Memory B cell (primary cell): ENCODE results near the gene MRPL52.
A peak's percentile ranks its signal among the peaks of the same experiment; 100 is the strongest.

Experiments used
- ATAC-seq: fragments of 150-1000 bp; cut with Tn5 transposase; 2 replicates; pipeline ENCODE4 v1.10.0; 2021; ENCODE audit warnings: low read depth, mild to moderate bottlenecking, moderate library complexity
- DNase-seq, 2 donors: peaks; one replicate each; pipeline ENCODE4 v3.0.0; 2022; ENCODE audit warnings: low spot score in 2 of 2
- H3K27ac Mint-ChIP-seq: one replicate; pipeline ENCODE4 v1.8.0; 2022; ENCODE audit warnings: mild to moderate bottlenecking, moderate library complexity, mixed read lengths
- H3K27me3 Mint-ChIP-seq: one replicate; pipeline ENCODE4 v1.8.0; 2022; ENCODE audit warnings: mixed read lengths
- H3K36me3 Mint-ChIP-seq: one replicate; pipeline ENCODE4 v1.8.0; 2022; ENCODE audit warnings: mild to moderate bottlenecking, mixed read lengths
- H3K4me1 Mint-ChIP-seq: one replicate; pipeline ENCODE4 v1.8.0; 2022; ENCODE audit warnings: mixed read lengths
- H3K4me3 Mint-ChIP-seq: one replicate; pipeline ENCODE4 v1.8.0; 2022; ENCODE audit warnings: mild to moderate bottlenecking, moderate library complexity, mixed read lengths
- H3K9me3 Mint-ChIP-seq: one replicate; pipeline ENCODE4 v1.8.0; 2022; ENCODE audit warnings: mixed read lengths

MRPL52 gene

DNA sequence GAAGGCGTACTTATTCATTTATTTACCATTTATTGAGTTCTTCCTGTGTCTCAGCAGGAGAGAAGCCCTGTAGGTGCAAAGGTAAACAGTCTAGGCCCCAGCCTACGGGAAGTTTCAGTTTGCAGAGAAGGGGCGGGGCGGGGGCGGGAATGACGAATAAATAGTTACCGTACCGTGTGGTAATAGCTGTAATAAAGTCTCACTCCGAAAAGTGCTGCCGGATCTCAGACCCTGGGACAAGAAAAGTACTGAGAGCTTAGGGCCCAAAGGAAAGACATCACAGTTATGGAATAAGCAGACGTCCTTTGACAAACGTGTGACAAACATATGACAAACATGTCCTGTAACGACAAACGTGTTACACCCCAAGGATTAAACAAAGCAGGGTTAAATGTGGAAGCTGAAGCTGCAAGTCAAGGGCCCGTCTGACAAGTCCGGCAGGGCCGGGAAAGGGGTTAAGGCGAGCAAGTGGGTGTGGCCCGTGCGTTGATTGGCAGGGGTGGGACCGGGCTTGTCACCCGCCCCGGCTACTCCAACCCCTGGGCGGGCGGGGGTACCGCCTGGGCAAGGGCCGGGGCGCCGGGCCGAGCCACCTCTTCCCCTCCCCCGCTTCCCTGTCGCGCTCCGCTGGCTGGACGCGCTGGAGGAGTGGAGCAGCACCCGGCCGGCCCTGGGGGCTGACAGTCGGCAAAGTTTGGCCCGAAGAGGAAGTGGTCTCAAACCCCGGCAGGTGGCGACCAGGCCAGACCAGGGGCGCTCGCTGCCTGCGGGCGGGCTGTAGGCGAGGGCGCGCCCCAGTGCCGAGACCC, 41.7 kb downstream of the MRPL52 start, which contains the start of gene LRP10:
Gene LRP10 (plus strand): TSS at position 517 of the 809 bp plus-strand sequence. CDS start 564 bp downstream, outside the sequence.
- ATAC-seq (peak; percentile 80), DNase-seq (peak; percentile 73 to 78)

DNA sequence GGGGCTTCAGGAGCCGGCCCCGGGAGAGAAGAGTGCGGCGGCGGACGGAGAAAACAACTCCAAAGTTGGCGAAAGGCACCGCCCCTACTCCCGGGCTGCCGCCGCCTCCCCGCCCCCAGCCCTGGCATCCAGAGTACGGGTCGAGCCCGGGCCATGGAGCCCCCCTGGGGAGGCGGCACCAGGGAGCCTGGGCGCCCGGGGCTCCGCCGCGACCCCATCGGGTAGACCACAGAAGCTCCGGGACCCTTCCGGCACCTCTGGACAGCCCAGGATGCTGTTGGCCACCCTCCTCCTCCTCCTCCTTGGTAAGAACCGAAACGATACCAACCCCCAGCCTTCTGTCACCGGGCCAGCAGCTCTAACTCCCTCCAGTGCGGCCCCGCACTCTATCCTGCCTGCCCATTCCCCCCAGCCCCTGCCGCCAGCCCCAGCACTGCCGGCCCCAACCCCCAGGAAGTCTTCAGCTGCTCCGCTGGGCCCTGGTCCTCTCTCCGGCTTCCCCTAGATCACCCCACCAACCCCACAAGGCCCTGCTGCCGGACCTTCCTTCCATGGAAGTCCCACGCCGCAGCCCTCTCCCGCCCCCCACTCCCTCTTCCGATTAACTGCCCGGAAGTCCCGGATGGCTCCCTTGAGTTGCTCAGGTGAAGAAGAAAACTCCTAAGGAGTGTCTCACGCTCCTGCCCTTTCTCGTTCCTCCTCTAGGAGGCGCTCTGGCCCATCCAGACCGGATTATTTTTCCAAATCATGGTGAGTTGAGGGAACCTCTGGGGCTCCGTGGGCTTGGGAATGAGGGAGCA, 42.5 kb downstream of the MRPL52 start:
- Mint-ChIP-seq H3K4me3 (peak overlapping the region; percentile 92), H3K9me3 (no peaks in the 10 kb centered on the region), H3K27me3 (no peaks in the 10 kb centered on the region), H3K4me1 (peaks cover 13% of the 10 kb centered on the region), H3K36me3 (peaks cover 5% of the 10 kb centered on the region), H3K27ac (peak overlapping the region; percentile 81)
- peak; percentile 22 for ATAC-seq
- peak; percentile 68 to 78 for DNase-seq

More for the DNA sequence above, 41.7 kb downstream of the MRPL52 start, which contains the start of gene LRP10:
- Mint-ChIP-seq H3K27me3 (no peaks in the 10 kb centered on the region), H3K4me3 (peak within 1 kb of the TSS; percentile 92), H3K36me3 (peaks cover 4% of the 10 kb centered on the region), H3K27ac (peak within 1 kb of the TSS; percentile 96), H3K9me3 (no peaks in the 10 kb centered on the region), H3K4me1 (peaks cover 13% of the 10 kb centered on the region)

DNA sequence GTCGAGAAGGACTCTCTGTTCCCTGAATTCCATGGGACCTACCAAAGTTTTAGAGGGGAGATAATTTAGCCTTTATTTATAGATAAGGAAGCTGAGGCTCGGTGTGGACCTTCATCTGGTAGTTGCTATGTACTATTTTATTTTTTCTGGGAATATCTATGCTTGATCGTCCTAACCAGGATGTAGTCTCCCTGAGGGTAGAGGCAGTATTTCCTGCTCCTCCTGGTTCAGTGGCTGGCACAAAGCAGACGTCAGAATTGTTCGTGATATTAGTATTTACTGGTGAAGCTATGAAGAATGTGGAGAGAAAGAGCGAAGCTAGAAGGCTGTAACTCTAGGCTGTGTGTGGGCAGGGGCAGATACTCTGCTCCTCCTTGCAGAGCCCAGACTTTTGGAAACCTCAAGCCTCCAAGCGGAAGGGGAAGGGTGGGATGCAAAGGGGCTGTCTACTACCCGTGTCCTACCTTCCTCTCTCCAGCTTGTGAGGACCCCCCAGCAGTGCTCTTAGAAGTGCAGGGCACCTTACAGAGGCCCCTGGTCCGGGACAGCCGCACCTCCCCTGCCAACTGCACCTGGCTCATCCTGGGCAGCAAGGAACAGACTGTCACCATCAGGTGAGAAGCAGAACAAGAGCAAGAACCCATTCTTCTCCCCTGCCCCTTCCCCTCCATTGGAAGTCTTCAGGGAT, 43.3 kb downstream of the MRPL52 start:
- H3K36me3 Mint-ChIP-seq: peaks cover 6% of the 10 kb centered on the region
- H3K27ac Mint-ChIP-seq: peak overlapping the region; percentile 81

DNA sequence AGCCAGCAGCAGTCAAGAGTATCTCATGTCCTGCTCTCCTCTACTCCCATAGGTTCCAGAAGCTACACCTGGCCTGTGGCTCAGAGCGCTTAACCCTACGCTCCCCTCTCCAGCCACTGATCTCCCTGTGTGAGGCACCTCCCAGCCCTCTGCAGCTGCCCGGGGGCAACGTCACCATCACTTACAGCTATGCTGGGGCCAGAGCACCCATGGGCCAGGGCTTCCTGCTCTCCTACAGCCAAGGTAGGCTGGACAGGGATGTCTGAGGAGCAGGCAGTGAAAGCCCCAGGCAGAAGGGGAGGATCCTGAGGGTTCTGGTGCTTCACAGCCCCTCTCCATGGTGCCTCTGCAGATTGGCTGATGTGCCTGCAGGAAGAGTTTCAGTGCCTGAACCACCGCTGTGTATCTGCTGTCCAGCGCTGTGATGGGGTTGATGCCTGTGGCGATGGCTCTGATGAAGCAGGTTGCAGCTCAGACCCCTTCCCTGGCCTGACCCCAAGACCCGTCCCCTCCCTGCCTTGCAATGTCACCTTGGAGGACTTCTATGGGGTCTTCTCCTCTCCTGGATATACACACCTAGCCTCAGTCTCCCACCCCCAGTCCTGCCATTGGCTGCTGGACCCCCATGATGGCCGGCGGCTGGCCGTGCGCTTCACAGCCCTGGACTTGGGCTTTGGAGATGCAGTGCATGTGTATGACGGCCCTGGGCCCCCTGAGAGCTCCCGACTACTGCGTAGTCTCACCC, 45.5 kb downstream of the MRPL52 start:
- DNase-seq: no peak
- Mint-ChIP-seq H3K36me3 (peaks cover 20% of the 10 kb centered on the region), H3K4me1 (peaks cover 15% of the 10 kb centered on the region), H3K27me3 (no peaks in the 10 kb centered on the region), H3K27ac (no peak overlapping the region), H3K9me3 (no peaks in the 10 kb centered on the region), H3K4me3 (no peak overlapping the region)
- no peak for ATAC-seq

More for the DNA sequence above, 43.3 kb downstream of the MRPL52 start:
- ATAC-seq: no peak
- H3K9me3 Mint-ChIP-seq: no peaks in the 10 kb centered on the region
- peak overlapping the region; percentile 92 for H3K4me3 Mint-ChIP-seq
- peaks cover 13% of the 10 kb centered on the region for H3K4me1 Mint-ChIP-seq
- no peak for DNase-seq
- no peaks in the 10 kb centered on the region for H3K27me3 Mint-ChIP-seq

DNA sequence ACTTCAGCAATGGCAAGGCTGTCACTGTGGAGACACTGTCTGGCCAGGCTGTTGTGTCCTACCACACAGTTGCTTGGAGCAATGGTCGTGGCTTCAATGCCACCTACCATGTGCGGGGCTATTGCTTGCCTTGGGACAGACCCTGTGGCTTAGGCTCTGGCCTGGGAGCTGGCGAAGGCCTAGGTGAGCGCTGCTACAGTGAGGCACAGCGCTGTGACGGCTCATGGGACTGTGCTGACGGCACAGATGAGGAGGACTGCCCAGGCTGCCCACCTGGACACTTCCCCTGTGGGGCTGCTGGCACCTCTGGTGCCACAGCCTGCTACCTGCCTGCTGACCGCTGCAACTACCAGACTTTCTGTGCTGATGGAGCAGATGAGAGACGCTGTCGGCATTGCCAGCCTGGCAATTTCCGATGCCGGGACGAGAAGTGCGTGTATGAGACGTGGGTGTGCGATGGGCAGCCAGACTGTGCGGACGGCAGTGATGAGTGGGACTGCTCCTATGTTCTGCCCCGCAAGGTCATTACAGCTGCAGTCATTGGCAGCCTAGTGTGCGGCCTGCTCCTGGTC, 46.1 kb downstream of the MRPL52 start:
- Mint-ChIP-seq H3K27me3 (no peaks in the 10 kb centered on the region), H3K9me3 (no peaks in the 10 kb centered on the region), H3K4me1 (peaks cover 14% of the 10 kb centered on the region), H3K36me3 (peaks cover 20% of the 10 kb centered on the region), H3K4me3 (no peak overlapping the region), H3K27ac (no peak overlapping the region)
- no peak for ATAC-seq
- DNase-seq: no peak

DNA sequence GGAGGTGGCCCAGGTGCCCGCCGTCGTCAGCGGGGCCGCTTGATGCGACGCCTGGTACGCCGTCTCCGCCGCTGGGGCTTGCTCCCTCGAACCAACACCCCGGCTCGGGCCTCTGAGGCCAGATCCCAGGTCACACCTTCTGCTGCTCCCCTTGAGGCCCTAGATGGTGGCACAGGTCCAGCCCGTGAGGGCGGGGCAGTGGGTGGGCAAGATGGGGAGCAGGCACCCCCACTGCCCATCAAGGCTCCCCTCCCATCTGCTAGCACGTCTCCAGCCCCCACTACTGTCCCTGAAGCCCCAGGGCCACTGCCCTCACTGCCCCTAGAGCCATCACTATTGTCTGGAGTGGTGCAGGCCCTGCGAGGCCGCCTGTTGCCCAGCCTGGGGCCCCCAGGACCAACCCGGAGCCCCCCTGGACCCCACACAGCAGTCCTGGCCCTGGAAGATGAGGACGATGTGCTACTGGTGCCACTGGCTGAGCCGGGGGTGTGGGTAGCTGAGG, 47.4 kb downstream of the MRPL52 start:
- Mint-ChIP-seq H3K4me3 (no peak overlapping the region), H3K4me1 (peaks cover 16% of the 10 kb centered on the region), H3K27me3 (no peaks in the 10 kb centered on the region), H3K27ac (no peak overlapping the region), H3K36me3 (peaks cover 20% of the 10 kb centered on the region), H3K9me3 (no peaks in the 10 kb centered on the region)
- ATAC-seq: no peak
- DNase-seq: no peak

DNA sequence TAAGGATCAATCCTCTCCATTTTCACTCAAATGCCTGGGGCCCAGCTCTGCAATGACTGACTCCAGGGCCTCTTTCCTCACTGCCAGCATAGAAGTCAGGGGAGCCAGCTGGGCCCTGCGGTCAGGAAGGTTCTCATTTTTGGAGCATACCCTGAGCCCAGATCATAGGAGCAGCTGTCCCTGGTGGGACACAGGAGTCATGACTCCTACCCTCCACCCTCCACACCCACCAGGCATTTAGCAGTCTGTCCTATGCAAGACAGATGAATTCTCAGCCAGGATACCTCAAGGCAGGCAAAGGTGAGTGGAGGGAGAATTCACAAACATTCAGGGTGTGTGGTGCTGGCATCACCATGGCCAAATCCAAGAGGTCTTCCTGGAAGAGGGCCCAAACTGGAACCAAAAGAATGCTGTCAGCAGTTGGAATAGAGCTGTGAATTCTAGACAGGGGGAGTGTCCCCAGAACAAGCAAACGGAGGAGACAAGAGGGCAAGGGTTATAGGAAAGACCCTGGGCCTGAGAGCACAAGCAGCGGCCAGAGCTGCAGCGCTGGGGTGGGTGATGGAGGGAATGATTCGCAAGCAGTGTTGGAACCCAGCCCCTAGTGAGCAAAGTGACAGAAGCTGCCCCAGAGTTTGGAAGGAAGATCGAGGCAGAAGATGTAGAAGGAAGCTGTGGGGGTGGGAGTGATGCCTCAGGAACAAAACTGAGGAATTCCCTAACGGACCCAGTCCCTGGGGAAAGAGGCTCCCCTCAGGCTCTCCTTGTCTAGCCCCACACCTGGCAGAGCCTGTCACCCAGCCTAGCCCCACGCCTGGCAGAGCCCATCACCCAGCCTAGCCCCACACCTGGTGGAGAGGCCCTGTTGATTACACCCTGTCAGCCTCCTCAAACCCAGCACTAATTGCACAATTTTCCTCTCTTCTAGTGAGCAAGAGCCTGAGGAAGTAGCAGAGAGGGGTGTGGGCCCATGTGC, 48.9 kb downstream of the MRPL52 start:
- Mint-ChIP-seq H3K4me1 (peaks cover 18% of the 10 kb centered on the region), H3K9me3 (no peaks in the 10 kb centered on the region), H3K4me3 (no peak overlapping the region), H3K27ac (peak overlapping the region; percentile 11), H3K36me3 (peaks cover 19% of the 10 kb centered on the region), H3K27me3 (no peaks in the 10 kb centered on the region)
- ATAC-seq (no peak), DNase-seq (no peak)

DNA sequence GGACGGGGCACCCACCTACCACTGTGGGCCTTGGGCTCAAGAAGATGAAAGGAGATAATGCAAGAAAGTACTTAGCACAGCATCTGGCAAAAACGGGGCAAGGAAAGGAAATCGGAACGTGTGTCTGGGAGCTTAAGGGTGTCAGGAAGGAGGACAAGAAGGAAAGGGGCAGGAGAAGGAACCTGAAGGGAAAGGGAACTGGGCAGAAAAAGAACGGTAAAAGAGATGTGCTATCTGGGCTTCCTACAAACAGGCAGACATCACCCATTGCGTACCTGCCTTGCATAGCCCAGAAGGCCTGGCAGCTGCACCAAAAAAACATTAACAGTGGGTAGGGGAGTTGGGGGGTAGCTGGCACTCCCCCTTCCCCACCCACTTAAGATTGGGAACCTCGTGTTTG, 52.4 kb downstream of the MRPL52 start:
- Mint-ChIP-seq H3K36me3 (peaks cover 16% of the 10 kb centered on the region), H3K4me1 (peaks cover 32% of the 10 kb centered on the region), H3K4me3 (no peak overlapping the region), H3K27me3 (no peaks in the 10 kb centered on the region), H3K27ac (peak overlapping the region; percentile 19), H3K9me3 (no peaks in the 10 kb centered on the region)
- no peak for DNase-seq
- ATAC-seq: no peak

DNA sequence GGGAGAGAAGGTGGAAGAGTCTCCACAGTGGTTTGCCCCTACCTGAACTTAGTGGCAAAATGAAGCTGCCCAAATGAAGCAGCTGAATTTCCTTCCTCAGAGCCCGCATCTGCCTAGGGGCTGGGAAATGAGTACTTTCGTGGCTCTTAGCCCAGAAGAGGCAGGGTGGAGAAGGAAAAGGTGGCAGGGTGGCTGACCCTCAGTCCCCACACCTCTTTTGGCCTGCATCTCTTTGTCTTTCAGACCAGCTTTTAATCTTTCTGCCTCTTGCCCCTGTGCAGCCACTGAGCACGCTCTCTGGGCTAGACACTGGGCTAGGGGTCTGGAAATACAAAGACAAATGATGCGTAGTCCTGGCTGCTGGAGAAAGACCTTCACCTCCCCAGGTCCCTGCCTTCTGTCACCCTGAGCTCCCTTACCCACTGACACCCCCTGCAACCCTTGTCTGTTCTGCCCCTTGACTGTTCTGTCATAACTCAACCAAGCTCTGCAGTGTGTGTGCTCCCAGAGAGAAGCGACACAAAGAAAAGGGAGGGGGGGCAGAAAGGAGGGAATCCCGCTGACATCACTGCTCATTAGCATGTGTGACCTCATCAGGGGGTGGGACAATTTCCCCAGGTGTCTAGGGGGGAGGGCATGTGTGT, 53.0 kb downstream of the MRPL52 start:
- Mint-ChIP-seq H3K27me3 (no peaks in the 10 kb centered on the region), H3K27ac (no peak overlapping the region), H3K4me3 (no peak overlapping the region), H3K9me3 (no peaks in the 10 kb centered on the region), H3K4me1 (peaks cover 35% of the 10 kb centered on the region), H3K36me3 (peaks cover 14% of the 10 kb centered on the region)
- ATAC-seq (peak; percentile 18), DNase-seq (peak in 1 of 2 donors; percentile 36)

DNA sequence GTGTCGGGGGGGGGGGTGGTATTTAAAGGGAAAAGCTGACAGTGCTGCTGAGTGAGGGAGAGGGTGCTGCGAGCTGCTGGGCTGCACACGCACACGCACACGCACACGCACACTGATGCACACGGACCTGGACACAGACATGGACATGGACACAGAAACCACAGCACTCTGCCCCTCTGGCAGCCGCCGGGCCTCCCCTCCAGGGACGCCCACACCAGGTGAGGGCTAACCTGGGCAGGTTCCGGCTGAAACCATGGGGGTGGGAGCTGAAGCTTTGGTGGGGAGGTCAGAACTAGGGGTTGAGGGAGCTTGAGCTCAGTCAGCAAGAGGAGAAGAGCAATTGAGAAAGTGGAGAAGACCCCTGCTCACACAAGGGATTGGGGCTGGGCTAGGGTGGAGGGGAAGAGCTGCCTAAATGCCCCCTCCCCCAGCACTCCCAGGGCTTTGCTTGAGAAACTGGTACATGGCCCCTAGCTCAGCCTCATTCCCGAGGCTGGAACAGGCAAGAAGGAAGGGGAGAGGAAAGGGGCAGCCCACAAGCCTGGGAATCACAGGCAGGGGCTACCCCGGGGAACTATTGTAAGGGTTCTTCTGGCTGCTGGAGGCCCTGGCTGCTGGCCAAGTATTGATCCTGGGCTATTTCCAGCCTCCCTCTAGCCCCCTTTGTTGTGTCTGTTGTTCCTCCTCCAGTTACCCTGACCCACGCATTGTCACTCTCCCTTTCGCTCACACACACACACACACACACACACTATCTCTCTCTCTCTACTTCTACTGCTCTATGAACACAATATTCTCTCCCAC, 53.7 kb downstream of the MRPL52 start, which contains the start of gene REM2:
Gene REM2 (plus strand): TSS at position 50 of the 804 bp plus-strand sequence. CDS start 66 bp downstream, at position 116.
- ATAC-seq (no peak), DNase-seq (no peak)
- peaks cover 40% of the 10 kb centered on the region for H3K4me1 Mint-ChIP-seq
- peak within 1 kb of the TSS; percentile 19 for H3K27ac Mint-ChIP-seq
- H3K4me3 Mint-ChIP-seq: no peak within 1 kb of the TSS
- peaks cover 9% of the 10 kb centered on the region for H3K36me3 Mint-ChIP-seq
- no peaks in the 10 kb centered on the region for H3K27me3 Mint-ChIP-seq
- no peaks in the 10 kb centered on the region for H3K9me3 Mint-ChIP-seq

DNA sequence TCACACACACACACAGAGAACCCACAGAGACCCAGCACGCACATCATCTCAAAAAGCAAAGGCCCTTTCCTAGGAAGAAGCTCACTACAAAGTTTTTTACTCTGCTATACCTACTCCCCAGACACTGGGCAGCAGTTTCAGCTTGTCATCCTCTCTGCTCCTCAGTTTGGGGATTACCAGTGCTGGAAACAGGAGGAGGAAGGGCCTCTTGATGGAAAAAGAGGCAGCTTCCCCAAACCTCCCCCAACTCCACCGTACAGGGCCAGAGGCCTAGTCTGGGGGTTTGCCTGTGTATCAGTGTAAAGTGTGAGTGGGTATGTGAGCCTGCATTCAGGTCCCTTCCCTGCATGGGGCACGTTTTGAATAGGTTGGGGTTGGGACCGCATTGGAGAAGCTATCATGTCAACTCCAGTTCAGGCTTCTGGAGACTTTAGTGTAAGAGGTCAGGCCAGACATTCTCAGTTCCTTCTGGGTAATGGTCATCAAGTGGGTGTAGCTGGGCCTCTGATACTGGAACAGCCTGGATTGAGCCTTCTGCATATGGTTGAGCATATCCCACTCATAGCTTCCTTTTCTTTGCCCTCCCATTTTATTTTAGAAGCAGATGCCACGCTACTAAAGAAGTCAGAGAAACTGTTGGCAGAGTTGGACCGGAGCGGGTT, 54.5 kb downstream of the MRPL52 start:
- ATAC-seq (no peak), DNase-seq (no peak)
- H3K4me1 Mint-ChIP-seq: peaks cover 40% of the 10 kb centered on the region
- no peak overlapping the region for H3K27ac Mint-ChIP-seq
- no peak overlapping the region for H3K4me3 Mint-ChIP-seq
- H3K9me3 Mint-ChIP-seq: no peaks in the 10 kb centered on the region
- no peaks in the 10 kb centered on the region for H3K27me3 Mint-ChIP-seq
- peaks cover 3% of the 10 kb centered on the region for H3K36me3 Mint-ChIP-seq
